Heart right ventricle (tissue), 16 donors: Measurements from ENCODE around the gene RNU6-7. TPM values are rescaled to one million over a fixed set of nuclear protein-coding genes. Genes with fewer than 3 reads are reported as not detected.

Experiments
- ATAC-seq, 8 donors: fragments of 200-7000 bp; cut with Tn5 transposase; one replicate each; pipeline ENCODE4 v1.9.1; 2020; ENCODE audit warnings: mild to moderate bottlenecking in 8 of 8, moderate library complexity in 8 of 8, moderate number of reproducible peaks in 1 of 8
- DNase-seq, 2 donors: peaks; one replicate each; pipeline ENCODE4 v3.0.0-alpha.2; 2020
- H3K27ac ChIP-seq, 10 donors: fragments of 200-600 bp; sonication (generic) in 2 of 10; one replicate each; pipeline versions ENCODE4 v1.5.0 to v1.8.0; 2020 to 2022; ENCODE audit warnings: mild to moderate bottlenecking in 3 of 10
- H3K27me3 ChIP-seq, 7 donors: fragments of 200-600 bp; one replicate each; pipeline ENCODE4 v1.8.0; 2021 to 2022; ENCODE audit warnings: mild to moderate bottlenecking in 2 of 7
- H3K36me3 ChIP-seq, 9 donors: fragments of 200-600 bp; sonication (generic) in 1 of 9; one replicate each; pipeline versions ENCODE4 v1.5.0 to v1.8.0; 2020 to 2022; ENCODE audit warnings: mild to moderate bottlenecking in 2 of 9
- H3K4me1 ChIP-seq, 9 donors: fragments of 200-600 bp; sonication (generic) in 1 of 9; one replicate each; pipeline versions ENCODE4 v1.5.0 to v1.8.0; 2020 to 2022; ENCODE audit warnings: mild to moderate bottlenecking in 4 of 9
- H3K4me3 ChIP-seq, 10 donors: fragments of 200-600 bp; sonication (generic) in 2 of 10; one replicate each; pipeline versions ENCODE4 v1.5.0 to v1.8.0; 2020 to 2022; ENCODE audit warnings: mild to moderate bottlenecking in 7 of 10, moderate library complexity in 2 of 10
- H3K9me3 ChIP-seq, 11 donors: fragments of 200-600 bp in 10 of 11; sonication (generic) in 2 of 11; one replicate each; pipeline versions ENCODE4 v1.5.0 to v1.8.0; 2013 to 2022; ENCODE audit warnings: mild to moderate bottlenecking in 2 of 11, control low read depth in 1 of 11, moderate library complexity in 1 of 11
- WGBS, 2 donors: extraction: QIAGEN DNeasy Blood & Tissue Kit; methylation state at CpG; one replicate each; pipeline ENCODE4 v1.1.7; 2013; ENCODE audit warnings: inconsistent platforms in 1 of 2; 5-methylcytosine and 5-hydroxymethylcytosine counted together
- intact Hi-C, 10 donors: fragments of 100-400 bp; cut with DNase I; formaldehyde crosslinking; loops; one replicate each; pipeline versions ENCODE4 v1.11.1 to v1.14.2; 2022
- polyA plus RNA-seq, 2 donors: library from polyadenylated mRNA; stranded (reverse); fragments of 200-250 nt; gene quantifications; one replicate each; pipeline ENCODE4 v1.2.3, GENCODE V29; 2013
- total RNA-seq, 10 donors: library from RNA; stranded (reverse); fragmentation: NEBNext Ultra II Directional in 3 of 10; extraction: Animal tissue kit (Norgen Biotek cat#: 25700) in 3 of 10; gene quantifications; one replicate each; pipeline versions ENCODE4 v1.2.1 to v1.2.4, GENCODE V29; 2021 to 2023
- TF ChIP-seq, protein P1 (sequence below), 9 donors: fragments of 200-600 bp; sonication (generic) in 2 of 9; IDR thresholded peaks; one replicate each; pipeline versions ENCODE4 v1.5.0 to v1.8.0; 2021 to 2022; ENCODE audit warnings: antibody characterized with exemption in 9 of 9, mild to moderate bottlenecking in 5 of 9, moderate library complexity in 1 of 9
- donor health status: Arrhythmogenic right ventricular cardiomyopathy.
- donor health status: ischemic (EF 13 %, LVEDD 7.1; RV severe dilation, severe dysfunction).
- donor health status: healthy with polysubstance abuse.
- donor health status: DM: no; HTN: yes; CAD: no.
- donor health status: DM: no; HTN: no; CAD: no.
- donor health status: ischemic (EF 25% LVEDD 6.9; RV normal size, moderate dysfunction).
- donor health status: ischemic (EF 25% LVEDD 5.7; RV mildly dilated, moderate dysfunction).
- donor health status: healthy.
- donor health status: DM: yes; HTN: yes; CAD: no.
- donor health status: Ischemic cardiomyopathy.
- donor health status: ischemic (EF 35%, LVEDD 5.7; RV mildly dilated, moderate dysfunction).
- donor health status: nonischemic (EF 11% LVEDD 7.7; RV severe dilation, severe dysfunction).
- donor health status: DM: yes; HTN: yes; CAD: no.
- donor health status: PGD.
- donor health status: ischemic (EF 29% LVEDD 5.4; RV normal size, mild dysfunction).
- donor health status: nonischemic (EF 23%, LVEDD 6.1; RV moderate dilation, normal function).

RNU6-7 gene
- total and polyA plus RNA-seq, 12 donors, result not detected

DNA sequence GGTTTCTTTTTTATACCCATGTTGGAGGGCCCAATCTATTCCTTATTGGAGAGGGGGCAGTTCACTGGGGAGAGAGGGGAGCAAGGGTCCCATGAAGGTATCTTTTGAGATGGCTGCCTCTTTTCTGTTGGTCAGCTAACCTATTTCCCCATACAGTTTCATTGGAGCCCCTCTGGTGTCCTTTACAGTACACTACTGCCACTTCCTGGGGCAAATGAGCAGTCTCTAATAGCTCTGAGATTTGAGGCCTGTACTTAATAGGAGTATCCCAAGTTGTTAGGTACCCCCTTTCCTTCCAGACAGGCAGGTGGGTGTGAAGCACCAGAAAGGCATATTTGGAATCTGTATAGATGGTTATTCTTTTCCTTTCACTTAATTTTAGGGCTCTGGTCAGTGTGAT lies 42.6 kb downstream of the RNU6-7 start:
- peak in 3 of 8 donors; percentile 25 to 51 (median 37) for ATAC-seq
- intact Hi-C loops, result loop anchor here in 1 of 10 donors (5.0 kb wide), 1 partner anchor 37 kb away; no protein-coding TSS in a partner anchor

DNA sequence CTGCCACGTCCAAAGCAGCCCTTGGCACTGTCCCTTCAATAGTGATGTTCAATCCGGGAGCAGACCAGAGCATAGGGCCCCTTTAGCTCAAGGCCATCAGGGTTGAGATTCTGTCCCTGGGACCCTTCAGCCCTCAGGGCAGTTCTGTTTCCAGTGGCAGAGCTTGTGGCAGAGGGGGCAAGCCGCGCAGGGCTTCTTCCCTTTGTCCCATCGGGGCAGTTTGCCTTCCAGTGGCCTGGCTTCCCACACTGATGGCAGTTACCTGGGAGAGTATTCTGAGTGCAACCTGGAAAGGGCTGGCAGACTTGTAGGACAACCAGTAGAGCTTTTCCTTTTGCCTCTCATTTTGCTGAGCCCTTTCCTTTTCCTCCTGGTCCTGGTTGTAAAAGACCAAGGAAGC lies 44.9 kb downstream of the RNU6-7 start:
- DNase-seq (no peak), ATAC-seq (no peak)
- H3K4me1 ChIP-seq, result peaks cover 0 to 20% (median 4%) of the 10 kb centered on the region in 9 donors
- H3K4me3 ChIP-seq, result no peak overlapping the region
- H3K36me3 ChIP-seq, result no peaks in the 10 kb centered on the region
- intact Hi-C loops, result loop anchor here in 1 of 10 donors (5.0 kb wide), 1 partner anchor 314 kb away; no protein-coding TSS in a partner anchor
- no peaks in the 10 kb centered on the region for H3K27me3 ChIP-seq
- no peaks in the 10 kb centered on the region for H3K9me3 ChIP-seq
- no peak overlapping the region for H3K27ac ChIP-seq
- TF ChIP-seq, protein P1, sequence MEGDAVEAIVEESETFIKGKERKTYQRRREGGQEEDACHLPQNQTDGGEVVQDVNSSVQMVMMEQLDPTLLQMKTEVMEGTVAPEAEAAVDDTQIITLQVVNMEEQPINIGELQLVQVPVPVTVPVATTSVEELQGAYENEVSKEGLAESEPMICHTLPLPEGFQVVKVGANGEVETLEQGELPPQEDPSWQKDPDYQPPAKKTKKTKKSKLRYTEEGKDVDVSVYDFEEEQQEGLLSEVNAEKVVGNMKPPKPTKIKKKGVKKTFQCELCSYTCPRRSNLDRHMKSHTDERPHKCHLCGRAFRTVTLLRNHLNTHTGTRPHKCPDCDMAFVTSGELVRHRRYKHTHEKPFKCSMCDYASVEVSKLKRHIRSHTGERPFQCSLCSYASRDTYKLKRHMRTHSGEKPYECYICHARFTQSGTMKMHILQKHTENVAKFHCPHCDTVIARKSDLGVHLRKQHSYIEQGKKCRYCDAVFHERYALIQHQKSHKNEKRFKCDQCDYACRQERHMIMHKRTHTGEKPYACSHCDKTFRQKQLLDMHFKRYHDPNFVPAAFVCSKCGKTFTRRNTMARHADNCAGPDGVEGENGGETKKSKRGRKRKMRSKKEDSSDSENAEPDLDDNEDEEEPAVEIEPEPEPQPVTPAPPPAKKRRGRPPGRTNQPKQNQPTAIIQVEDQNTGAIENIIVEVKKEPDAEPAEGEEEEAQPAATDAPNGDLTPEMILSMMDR (IDR thresholded peaks at IDR 0.05), result no peak
- WGBS, 2 donors, result 94 to 96% methylated on average over 5 of the region's 5 CpGs

More for the DNA sequence above, 42.6 kb downstream of the RNU6-7 start:
- H3K27me3 ChIP-seq, result no peaks in the 10 kb centered on the region
- DNase-seq, result no peak
- no peak overlapping the region for H3K4me3 ChIP-seq
- H3K9me3 ChIP-seq, result peaks cover 0 to 5% (median 0%) of the 10 kb centered on the region in 11 donors
- no peaks in the 10 kb centered on the region for H3K36me3 ChIP-seq
- TF ChIP-seq, protein P1 (IDR thresholded peaks at IDR 0.05), result peak in 2 of 9 donors; percentile 24
- peaks cover 0 to 14% (median 0%) of the 10 kb centered on the region in 9 donors for H3K4me1 ChIP-seq
- H3K27ac ChIP-seq, result no peak overlapping the region

DNA sequence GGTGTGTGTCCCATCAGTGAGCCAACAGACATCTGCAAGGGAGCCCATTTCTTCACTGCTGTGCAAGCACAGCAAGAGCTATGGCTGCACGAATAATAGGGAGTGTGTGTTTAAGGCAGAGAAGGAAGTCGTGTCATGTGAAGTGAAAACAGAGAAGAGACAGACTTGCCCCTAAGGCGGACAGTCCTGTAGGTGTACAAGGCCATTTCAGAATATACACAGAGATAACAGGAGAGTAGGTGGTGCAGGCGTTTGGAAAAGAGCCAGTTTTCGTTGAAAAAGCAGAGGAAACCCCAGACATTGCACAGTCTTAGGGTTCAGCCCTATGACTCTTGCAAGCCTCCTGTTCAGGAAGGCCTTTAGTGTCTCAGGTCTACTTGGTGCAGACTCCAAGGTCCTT lies 47.5 kb downstream of the RNU6-7 start:
- WGBS, 2 donors, result 79 to 80% methylated on average over 5 of the region's 5 CpGs
- ATAC-seq (no peak), DNase-seq (no peak)
- Histone ChIP-seq H3K36me3 (no peaks in the 10 kb centered on the region), H3K27ac (no peak overlapping the region), H3K9me3 (no peaks in the 10 kb centered on the region), H3K27me3 (no peaks in the 10 kb centered on the region), H3K4me3 (no peak overlapping the region), H3K4me1 (peaks cover 0 to 20% (median 8%) of the 10 kb centered on the region in 9 donors)
- intact Hi-C loops, result loop anchor here in 1 of 10 donors (5.0 kb wide), 1 partner anchor 317 kb away; no protein-coding TSS in a partner anchor
- TF ChIP-seq, protein P1 (IDR thresholded peaks at IDR 0.05), result no peak

DNA sequence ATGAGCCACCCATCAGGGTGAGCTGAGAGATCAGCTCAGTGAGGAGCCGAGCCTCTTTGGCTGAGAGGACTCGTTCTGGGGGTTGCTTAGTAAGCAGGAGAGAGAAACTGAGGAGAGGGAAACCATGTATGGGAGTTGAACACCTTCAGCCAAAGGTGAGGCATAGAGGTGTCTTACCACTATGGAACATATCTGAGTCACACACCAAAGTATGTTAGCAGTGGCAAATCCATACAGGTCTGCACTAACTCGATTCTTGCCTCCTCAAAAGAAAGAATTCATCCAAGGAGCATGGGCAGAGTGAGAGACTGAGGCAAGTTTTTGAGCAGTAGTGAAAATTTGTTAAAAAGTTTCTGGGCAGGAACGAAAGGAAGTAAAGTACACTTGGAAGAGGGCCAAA lies 47.9 kb downstream of the RNU6-7 start:
- WGBS, 2 donors, result 92 to 96% methylated on average over 4 of the region's 4 CpGs
- DNase-seq (no peak), ATAC-seq (no peak)
- no peaks in the 10 kb centered on the region for H3K9me3 ChIP-seq
- TF ChIP-seq, protein P1 (IDR thresholded peaks at IDR 0.05), result no peak
- intact Hi-C loops, result loop anchor here (5.0 to 10.0 kb wide), 14 partner anchors 47 to 737 kb away; partner anchors contain the start of genes ARHGAP5 (in 3 of the 10), NUBPL (in 1 of the 10), RNU6-7 (in 1 of the 10) and RNU6-8 (in 1 of the 10)
- peaks cover 0 to 24% (median 8%) of the 10 kb centered on the region in 9 donors for H3K4me1 ChIP-seq
- no peak overlapping the region for H3K27ac ChIP-seq
- no peak overlapping the region for H3K4me3 ChIP-seq
- H3K36me3 ChIP-seq, result no peaks in the 10 kb centered on the region
- H3K27me3 ChIP-seq, result no peaks in the 10 kb centered on the region
